Fibroblast of lung (primary cell): ENCODE data around the gene SLC20A1.

Source experiments
- CTCF ChIP-seq, 2 donors: IDR thresholded peaks in 1 of 2; conservative IDR thresholded peaks in 1 of 2; 1 replicate in 1 of 2; 2 replicates in 1 of 2; pipeline ENCODE4 v1.5.1; 2011 to 2012; ENCODE audit warnings: low read length in 2 of 2, control low read depth in 1 of 2, inconsistent platforms in 1 of 2, low read depth in 1 of 2, mild to moderate bottlenecking in 1 of 2
- EZH2 ChIP-seq: IDR thresholded peaks from 2 replicates; pipeline ENCODE4 v1.5.1; 2012; ENCODE audit warnings: low read length, control low read depth, mild to moderate bottlenecking; ENCODE audit errors: missing control alignments

GRCh38 chr2:112629224-112629623, 16.5 kb upstream of the SLC20A1 start:
- TF ChIP-seq CTCF (conservative IDR thresholded peaks at IDR 0.05 in 1 of 2, IDR thresholded peaks at IDR 0.05 in 1 of 2; ENCODE audit: low read depth in 1 of 2, low read length in 2 of 2) (no peak), EZH2 (no peak)
